ENCODE results near the gene GIGYF1. TPM values are rescaled to one million over a fixed set of nuclear protein-coding genes. Genes with fewer than 3 reads are reported as not detected.

Gene GIGYF1
- total and polyA plus RNA-seq, 2 of the 13 experiments (the other 11 are each of a cell fraction or from before 2014, with no cell fraction given): 7.6 to 16.1 TPM

DNA sequence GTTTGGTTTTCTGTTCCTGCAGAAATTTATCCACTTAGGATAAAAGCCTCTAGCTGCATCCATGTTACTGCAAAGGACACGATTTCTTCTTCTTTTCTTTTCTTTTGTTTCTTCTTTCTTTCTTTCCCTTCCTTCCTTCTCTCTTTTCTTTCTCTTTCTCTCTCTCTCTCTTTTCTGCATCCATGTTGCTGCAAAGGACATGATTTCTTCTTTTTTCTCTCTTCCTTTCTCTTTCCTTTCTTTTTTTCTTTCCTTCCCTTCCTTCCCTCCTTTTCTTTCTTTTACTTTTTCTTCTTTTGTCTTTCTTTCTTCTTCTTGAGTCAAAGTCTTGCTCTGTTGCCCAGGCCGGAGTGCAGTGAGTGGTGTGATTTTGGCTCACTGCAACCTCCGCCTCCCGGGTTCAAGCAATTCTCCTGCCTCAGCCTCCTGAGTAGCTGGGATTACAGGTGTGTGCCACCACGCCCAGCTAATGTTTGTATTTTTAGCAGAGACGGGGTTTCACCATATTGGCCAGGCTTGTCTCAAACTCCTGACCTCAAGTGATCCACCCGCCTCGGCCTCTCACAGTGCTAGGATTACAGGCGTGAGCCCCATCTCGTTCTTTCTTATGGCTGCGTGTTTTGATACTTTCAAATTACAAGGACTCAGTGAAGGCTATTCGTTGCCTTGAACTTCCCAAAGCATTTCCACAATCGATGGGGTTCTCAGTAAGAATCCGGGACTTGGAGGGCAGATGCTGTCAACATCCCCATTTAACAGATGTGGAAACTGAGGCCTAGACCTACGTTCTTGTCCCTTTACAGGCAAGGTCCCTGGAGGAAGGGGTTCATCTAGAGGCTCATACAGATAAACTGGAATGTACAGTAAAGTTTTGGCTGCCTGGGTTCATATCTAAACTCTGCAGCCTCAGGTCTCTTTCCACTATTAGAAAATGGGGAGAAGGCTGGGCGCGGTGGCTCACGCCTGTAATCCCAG, 22.4 kb downstream of the GIGYF1 start:
- Histone ChIP-seq H3K36me3 (replicated peaks in 1 of 2; ENCODE audit: control insufficient read depth in 1 of 2, insufficient read depth in 2 of 2, low read length in 2 of 2) (peaks cover 0 to 3% of the 10 kb centered on the region in 2 experiments; a peak in 2 of 5 replicates), H2AFZ (ENCODE audit: low read length) (no peak overlapping the region), H3K9ac (ENCODE audit: insufficient read depth, low read depth, low read length) (no peak overlapping the region), H3K4me2 (ENCODE audit: low read depth, low read length) (no peak overlapping the region), H3K27ac (ENCODE audit: extremely low read length, insufficient read depth, low read length) (no peak overlapping the region), H4K20me1 (ENCODE audit: insufficient read depth, low read length) (peaks cover 3% of the 10 kb centered on the region; the same call in 1 of the 2 replicates), H3K9me3 (ENCODE audit: low read length) (no peaks in the 10 kb centered on the region), H3K4me3 (replicated peaks in 1 of 3; ENCODE audit: insufficient read depth in 1 of 3, low read depth in 2 of 3, low read length in 3 of 3) (no peak overlapping the region), H3K79me2 (ENCODE audit: insufficient read depth, low read length) (peaks cover 9% of the 10 kb centered on the region), H3K27me3 (ENCODE audit: control insufficient read depth in 1 of 2, insufficient read depth in 2 of 2, low read length in 2 of 2) (peaks cover 0 to 4% of the 10 kb centered on the region in 2 experiments; a peak in 2 of 5 replicates), H3K4me1 (ENCODE audit: insufficient read depth, low read length) (peaks cover 11% of the 10 kb centered on the region; the same call in 1 of the 2 replicates)
- WGBS (ENCODE audit: low lambda C conversion rate): 64% methylated on average over 18 of the region's 18 CpGs
- FAIRE-seq (no peak), ATAC-seq (no peak), DNase-seq (ENCODE audit: low spot score) (no peak)
- intact Hi-C loops (cut with micrococcal nuclease; ENCODE audit: unreplicated experiment): no loop called here
- no peak for TF ChIP-seq FOXJ3 (CRISPR knock-in tag; IDR thresholded peaks at IDR 0.05; ENCODE audit: borderline replicate concordance)
- peak; percentile 80 for TF ChIP-seq ZNF629 (CRISPR knock-in tag; conservative IDR thresholded peaks at IDR 0.05)
- ChIA-PET CTCF (ENCODE audit: low intra/inter-chr PET ratio, low total read pairs) (no interaction called here), POLR2A (no interaction called here)
- no TSS peak for BruUV-seq (replicated peaks)
- in situ Hi-C loops (cut with HindIII; ENCODE audit: extremely low pct_ligation_motif_present, low pct_unique_long_range_greater_than_20kb): no loop called here

GRCh38 chr7:100670074-100670473, 24.0 kb downstream of the GIGYF1 start:
- H3K36me3 ChIP-seq (replicated peaks in 1 of 2; ENCODE audit: control insufficient read depth in 1 of 2, insufficient read depth in 2 of 2, low read length in 2 of 2): no peaks in the 10 kb centered on the region
- peaks cover 0 to 4% of the 10 kb centered on the region in 2 experiments; a peak in 4 of 5 replicates for H3K27me3 ChIP-seq (ENCODE audit: control insufficient read depth in 1 of 2, insufficient read depth in 2 of 2, low read length in 2 of 2)
- H3K79me2 ChIP-seq (ENCODE audit: insufficient read depth, low read length): peaks cover 9% of the 10 kb centered on the region
- intact Hi-C loops (cut with micrococcal nuclease; ENCODE audit: unreplicated experiment): no loop called here
- no peak for TF ChIP-seq HDAC6 (IDR thresholded peaks at IDR 0.05; ENCODE audit: low read depth, low read length)
- TF ChIP-seq, protein P1, sequence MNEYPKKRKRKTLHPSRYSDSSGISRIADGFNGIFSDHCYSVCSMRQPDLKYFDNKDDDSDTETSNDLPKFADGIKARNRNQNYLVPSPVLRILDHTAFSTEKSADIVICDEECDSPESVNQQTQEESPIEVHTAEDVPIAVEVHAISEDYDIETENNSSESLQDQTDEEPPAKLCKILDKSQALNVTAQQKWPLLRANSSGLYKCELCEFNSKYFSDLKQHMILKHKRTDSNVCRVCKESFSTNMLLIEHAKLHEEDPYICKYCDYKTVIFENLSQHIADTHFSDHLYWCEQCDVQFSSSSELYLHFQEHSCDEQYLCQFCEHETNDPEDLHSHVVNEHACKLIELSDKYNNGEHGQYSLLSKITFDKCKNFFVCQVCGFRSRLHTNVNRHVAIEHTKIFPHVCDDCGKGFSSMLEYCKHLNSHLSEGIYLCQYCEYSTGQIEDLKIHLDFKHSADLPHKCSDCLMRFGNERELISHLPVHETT (CRISPR knock-in tag; conservative IDR thresholded peaks at IDR 0.05): no peak
- no peak for TF ChIP-seq MIER3 (CRISPR knock-in tag; IDR thresholded peaks at IDR 0.05; ENCODE audit: borderline replicate concordance)
- TF ChIP-seq, protein P2, sequence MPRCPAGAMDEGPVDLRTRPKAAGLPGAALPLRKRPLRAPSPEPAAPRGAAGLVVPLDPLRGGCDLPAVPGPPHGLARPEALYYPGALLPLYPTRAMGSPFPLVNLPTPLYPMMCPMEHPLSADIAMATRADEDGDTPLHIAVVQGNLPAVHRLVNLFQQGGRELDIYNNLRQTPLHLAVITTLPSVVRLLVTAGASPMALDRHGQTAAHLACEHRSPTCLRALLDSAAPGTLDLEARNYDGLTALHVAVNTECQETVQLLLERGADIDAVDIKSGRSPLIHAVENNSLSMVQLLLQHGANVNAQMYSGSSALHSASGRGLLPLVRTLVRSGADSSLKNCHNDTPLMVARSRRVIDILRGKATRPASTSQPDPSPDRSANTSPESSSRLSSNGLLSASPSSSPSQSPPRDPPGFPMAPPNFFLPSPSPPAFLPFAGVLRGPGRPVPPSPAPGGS (CRISPR knock-in tag; IDR thresholded peaks at IDR 0.05): no peak
- no peak for TF ChIP-seq MBD4 (IDR thresholded peaks at IDR 0.05; ENCODE audit: borderline replicate concordance, low read length)
- TF ChIP-seq, protein P3, sequence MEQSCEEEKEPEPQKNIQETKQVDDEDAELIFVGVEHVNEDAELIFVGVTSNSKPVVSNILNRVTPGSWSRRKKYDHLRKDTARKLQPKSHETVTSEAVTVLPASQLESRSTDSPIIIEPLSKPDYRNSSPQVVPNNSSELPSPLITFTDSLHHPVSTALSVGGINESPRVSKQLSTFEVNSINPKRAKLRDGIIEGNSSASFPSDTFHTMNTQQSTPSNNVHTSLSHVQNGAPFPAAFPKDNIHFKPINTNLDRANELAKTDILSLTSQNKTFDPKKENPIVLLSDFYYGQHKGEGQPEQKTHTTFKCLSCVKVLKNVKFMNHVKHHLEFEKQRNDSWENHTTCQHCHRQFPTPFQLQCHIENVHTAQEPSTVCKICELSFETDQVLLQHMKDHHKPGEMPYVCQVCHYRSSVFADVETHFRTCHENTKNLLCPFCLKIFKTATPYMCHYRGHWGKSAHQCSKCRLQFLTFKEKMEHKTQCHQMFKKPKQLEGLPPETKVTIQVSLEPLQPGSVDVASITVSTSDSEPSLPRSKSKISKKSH (CRISPR knock-in tag; IDR thresholded peaks at IDR 0.05; ENCODE audit: borderline replicate concordance): no peak
- TF ChIP-seq SMC3 (IDR thresholded peaks at IDR 0.05; ENCODE audit: low read length): no peak
- ChIA-PET CTCF (ENCODE audit: low intra/inter-chr PET ratio, low total read pairs) (no interaction called here), POLR2A (no interaction called here)
- no TSS peak for BruUV-seq (replicated peaks)
- no peak for FAIRE-seq
- DNase-seq (ENCODE audit: low spot score): no peak
- no peaks in the 10 kb centered on the region for H3K9me3 ChIP-seq (ENCODE audit: low read length)
- H3K9ac ChIP-seq (ENCODE audit: insufficient read depth, low read depth, low read length): no peak overlapping the region
- in situ Hi-C loops (cut with HindIII; ENCODE audit: extremely low pct_ligation_motif_present, low pct_unique_long_range_greater_than_20kb): no loop called here
- H2AFZ ChIP-seq (ENCODE audit: low read length): no peak overlapping the region
- no peaks in the 10 kb centered on the region for H4K20me1 ChIP-seq (ENCODE audit: insufficient read depth, low read length)
- H3K4me3 ChIP-seq (replicated peaks in 1 of 3; ENCODE audit: insufficient read depth in 1 of 3, low read depth in 2 of 3, low read length in 3 of 3): no peak overlapping the region
- no peak overlapping the region for H3K27ac ChIP-seq (ENCODE audit: extremely low read length, insufficient read depth, low read length)
- 42% methylated on average over 8 of the region's 8 CpGs for WGBS (ENCODE audit: low lambda C conversion rate)
- H3K4me1 ChIP-seq (ENCODE audit: insufficient read depth, low read length): peaks cover 6% of the 10 kb centered on the region; the same call in 1 of the 2 replicates
- no peak overlapping the region for H3K4me2 ChIP-seq (ENCODE audit: low read depth, low read length)
- no peak for ATAC-seq

Data from HepG2 (cell line).